ENCODE measurements around the gene TALDO1.

TALDO1 gene

GRCh38 chr11:763073-763463 is 15.8 kb downstream of the TALDO1 start:
- H3K36me3 ChIP-seq (ENCODE audit: control insufficient read depth, insufficient read depth, low read length), result peaks cover 26% of the 10 kb centered on the region
- H3K4me3 ChIP-seq (ENCODE audit: low read length), result no peak overlapping the region
- DNase-seq (ENCODE audit: low read depth, low spot score), result no peak
- peaks cover 5% of the 10 kb centered on the region for H3K4me1 ChIP-seq (ENCODE audit: control insufficient read depth, insufficient read depth, low read length)
- H3K9me3 ChIP-seq (ENCODE audit: control insufficient read depth, insufficient read depth, low read length), result no peaks in the 10 kb centered on the region
- no peak overlapping the region for H3K27ac ChIP-seq (ENCODE audit: low read length)
- no peaks in the 10 kb centered on the region for H3K27me3 ChIP-seq (ENCODE audit: control insufficient read depth, insufficient read depth, low read length)
- WGBS (ENCODE audit: insufficient coverage, insufficient read length), result no CpG with 5 or more reads among the region's 24 CpGs

GRCh38 chr11:763549-764321 is 16.5 kb downstream of the TALDO1 start:
- no peak overlapping the region for H3K27ac ChIP-seq (ENCODE audit: low read length)
- no peak overlapping the region for H3K4me3 ChIP-seq (ENCODE audit: low read length)
- no CpG with 5 or more reads among the region's 22 CpGs for WGBS (ENCODE audit: insufficient coverage, insufficient read length)
- peaks cover 26% of the 10 kb centered on the region for H3K36me3 ChIP-seq (ENCODE audit: control insufficient read depth, insufficient read depth, low read length)
- no peaks in the 10 kb centered on the region for H3K27me3 ChIP-seq (ENCODE audit: control insufficient read depth, insufficient read depth, low read length)
- no peak for DNase-seq (ENCODE audit: low read depth, low spot score)
- peaks cover 5% of the 10 kb centered on the region for H3K4me1 ChIP-seq (ENCODE audit: control insufficient read depth, insufficient read depth, low read length)
- no peaks in the 10 kb centered on the region for H3K9me3 ChIP-seq (ENCODE audit: control insufficient read depth, insufficient read depth, low read length)

GRCh38 chr11:764322-765024 is 17.2 kb downstream of the TALDO1 start:
- no peak overlapping the region for H3K4me3 ChIP-seq (ENCODE audit: low read length)
- H3K27me3 ChIP-seq (ENCODE audit: control insufficient read depth, insufficient read depth, low read length), result no peaks in the 10 kb centered on the region
- H3K27ac ChIP-seq (ENCODE audit: low read length), result no peak overlapping the region

GRCh38 chr11:765025-765801 is 17.9 kb downstream of the TALDO1 start:
- peaks cover 25% of the 10 kb centered on the region for H3K36me3 ChIP-seq (ENCODE audit: control insufficient read depth, insufficient read depth, low read length)
- WGBS (ENCODE audit: insufficient coverage, insufficient read length), result no CpG with 5 or more reads among the region's 19 CpGs
- H3K27ac ChIP-seq (ENCODE audit: low read length), result no peak overlapping the region
- peaks cover 5% of the 10 kb centered on the region for H3K4me1 ChIP-seq (ENCODE audit: control insufficient read depth, insufficient read depth, low read length)
- no peaks in the 10 kb centered on the region for H3K9me3 ChIP-seq (ENCODE audit: control insufficient read depth, insufficient read depth, low read length)
- DNase-seq (ENCODE audit: low read depth, low spot score), result no peak
- H3K27me3 ChIP-seq (ENCODE audit: control insufficient read depth, insufficient read depth, low read length), result no peaks in the 10 kb centered on the region
- H3K4me3 ChIP-seq (ENCODE audit: low read length), result no peak overlapping the region

More at GRCh38 chr11:764322-765024, 17.2 kb downstream of the TALDO1 start:
- Histone ChIP-seq H3K4me1 (ENCODE audit: control insufficient read depth, insufficient read depth, low read length) (peaks cover 5% of the 10 kb centered on the region), H3K36me3 (ENCODE audit: control insufficient read depth, insufficient read depth, low read length) (peaks cover 26% of the 10 kb centered on the region), H3K9me3 (ENCODE audit: control insufficient read depth, insufficient read depth, low read length) (no peaks in the 10 kb centered on the region)
- no peak for DNase-seq (ENCODE audit: low read depth, low spot score)
- no CpG with 5 or more reads among the region's 18 CpGs for WGBS (ENCODE audit: insufficient coverage, insufficient read length)

GRCh38 chr11:765802-766091 is 18.5 kb downstream of the TALDO1 start:
- DNase-seq (ENCODE audit: low read depth, low spot score), result no peak
- Histone ChIP-seq H3K36me3 (ENCODE audit: control insufficient read depth, insufficient read depth, low read length) (peaks cover 28% of the 10 kb centered on the region), H3K9me3 (ENCODE audit: control insufficient read depth, insufficient read depth, low read length) (no peaks in the 10 kb centered on the region), H3K4me3 (ENCODE audit: low read length) (no peak overlapping the region), H3K27ac (ENCODE audit: low read length) (no peak overlapping the region), H3K4me1 (ENCODE audit: control insufficient read depth, insufficient read depth, low read length) (peaks cover 5% of the 10 kb centered on the region), H3K27me3 (ENCODE audit: control insufficient read depth, insufficient read depth, low read length) (no peaks in the 10 kb centered on the region)
- no CpG with 5 or more reads among the region's 8 CpGs for WGBS (ENCODE audit: insufficient coverage, insufficient read length)

- Histone ChIP-seq H3K4me1 (ENCODE audit: control insufficient read depth, insufficient read depth, low read length) (peaks cover 5% of the 10 kb centered on the region), H3K27me3 (ENCODE audit: control insufficient read depth, insufficient read depth, low read length) (no peaks in the 10 kb centered on the region), H3K27ac (ENCODE audit: low read length) (no peak overlapping the region), H3K36me3 (ENCODE audit: control insufficient read depth, insufficient read depth, low read length) (peaks cover 34% of the 10 kb centered on the region), H3K4me3 (ENCODE audit: low read length) (no peak overlapping the region), H3K9me3 (ENCODE audit: control insufficient read depth, insufficient read depth, low read length) (no peaks in the 10 kb centered on the region)
- WGBS (ENCODE audit: insufficient coverage, insufficient read length), result no CpG with 5 or more reads among the region's 11 CpGs
- DNase-seq (ENCODE audit: low read depth, low spot score), result no peak
Measured at GRCh38 chr11:766106-766935, 19.1 kb downstream of the TALDO1 start.

GRCh38 chr11:766936-767210 is 19.6 kb downstream of the TALDO1 start:
- H3K36me3 ChIP-seq (ENCODE audit: control insufficient read depth, insufficient read depth, low read length), result peaks cover 38% of the 10 kb centered on the region
- no peak for DNase-seq (ENCODE audit: low read depth, low spot score)
- no peaks in the 10 kb centered on the region for H3K27me3 ChIP-seq (ENCODE audit: control insufficient read depth, insufficient read depth, low read length)
- no peak overlapping the region for H3K27ac ChIP-seq (ENCODE audit: low read length)
- no CpG with 5 or more reads among the region's 2 CpGs for WGBS (ENCODE audit: insufficient coverage, insufficient read length)
- peaks cover 6% of the 10 kb centered on the region for H3K4me1 ChIP-seq (ENCODE audit: control insufficient read depth, insufficient read depth, low read length)
- no peaks in the 10 kb centered on the region for H3K9me3 ChIP-seq (ENCODE audit: control insufficient read depth, insufficient read depth, low read length)
- H3K4me3 ChIP-seq (ENCODE audit: low read length), result no peak overlapping the region

GRCh38 chr11:767238-767637 is 20.0 kb downstream of the TALDO1 start:
- H3K27me3 ChIP-seq (ENCODE audit: control insufficient read depth, insufficient read depth, low read length), result no peaks in the 10 kb centered on the region
- H3K27ac ChIP-seq (ENCODE audit: low read length), result no peak overlapping the region
- H3K36me3 ChIP-seq (ENCODE audit: control insufficient read depth, insufficient read depth, low read length), result peaks cover 41% of the 10 kb centered on the region
- no CpG with 5 or more reads among the region's 11 CpGs for WGBS (ENCODE audit: insufficient coverage, insufficient read length)
- DNase-seq (ENCODE audit: low read depth, low spot score), result no peak
- H3K4me3 ChIP-seq (ENCODE audit: low read length), result no peak overlapping the region
- peaks cover 6% of the 10 kb centered on the region for H3K4me1 ChIP-seq (ENCODE audit: control insufficient read depth, insufficient read depth, low read length)
- no peaks in the 10 kb centered on the region for H3K9me3 ChIP-seq (ENCODE audit: control insufficient read depth, insufficient read depth, low read length)

- no CpG with 5 or more reads among the region's 23 CpGs for WGBS (ENCODE audit: insufficient coverage, insufficient read length)
- H3K36me3 ChIP-seq (ENCODE audit: control insufficient read depth, insufficient read depth, low read length), result peaks cover 39% of the 10 kb centered on the region
- H3K9me3 ChIP-seq (ENCODE audit: control insufficient read depth, insufficient read depth, low read length), result no peaks in the 10 kb centered on the region
- H3K27me3 ChIP-seq (ENCODE audit: control insufficient read depth, insufficient read depth, low read length), result no peaks in the 10 kb centered on the region
- H3K4me1 ChIP-seq (ENCODE audit: control insufficient read depth, insufficient read depth, low read length), result 0 out of 2 replicates have a peak, but pooled peaks cover 2% of the 10 kb centered on the region
- no peak for DNase-seq (ENCODE audit: low read depth, low spot score)
- no peak overlapping the region for H3K4me3 ChIP-seq (ENCODE audit: low read length)
- no peak overlapping the region for H3K27ac ChIP-seq (ENCODE audit: low read length)
Measured at GRCh38 chr11:769887-770641, 22.8 kb downstream of the TALDO1 start.

Measured in iPS DF 6.9 (cell line).